GM19025 (cell line): ENCODE results near the gene IMPDH2.

Source experiments
- ATAC-seq: cut with Tn5 transposase; IDR thresholded peaks from one replicate; pipeline ENCODE4 v1.9.1; 2021; ENCODE audit warnings: mild to moderate bottlenecking, low read depth, moderate library complexity; ENCODE audit not compliant: unreplicated experiment

Gene IMPDH2

DNA sequence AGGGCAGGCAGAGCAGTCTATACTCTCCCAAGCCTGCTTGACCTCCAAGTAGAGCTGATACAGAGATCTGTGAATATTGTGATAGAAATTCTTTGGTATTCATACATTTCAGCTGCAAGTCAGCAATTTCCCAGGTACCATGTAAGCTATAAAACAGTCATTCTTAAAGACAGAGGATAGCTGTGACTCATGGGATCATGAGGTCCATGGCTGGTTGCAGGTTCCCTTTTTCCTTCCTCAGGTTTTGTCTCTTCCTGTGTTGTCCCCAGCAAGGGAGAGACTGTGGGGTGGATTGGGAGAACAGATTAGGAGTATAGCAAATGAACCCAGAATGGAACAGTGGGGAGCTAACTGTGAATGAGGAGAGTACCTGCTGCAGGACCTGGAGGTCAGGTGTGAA is 44.5 kb downstream of the IMPDH2 start:
- ATAC-seq: no peak

DNA sequence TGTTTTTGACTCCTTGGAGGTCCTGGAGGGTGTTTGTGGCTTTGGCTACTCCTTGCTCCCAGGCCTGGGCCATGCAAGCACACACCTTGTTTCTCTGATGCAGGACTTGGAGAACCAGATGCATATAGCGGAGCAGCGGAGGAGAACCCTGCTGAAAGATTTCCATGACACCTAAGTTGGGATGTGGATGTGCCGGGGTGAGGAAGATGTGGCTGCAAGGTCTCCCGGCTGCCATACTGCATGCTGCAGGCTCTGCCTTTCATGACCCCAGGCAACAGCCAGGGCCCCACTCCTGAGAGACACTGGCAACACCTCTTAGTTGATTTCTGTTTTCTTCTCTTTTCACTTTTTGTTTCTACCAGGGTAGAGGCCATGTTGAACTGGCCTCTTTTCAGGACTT is 46.1 kb downstream of the IMPDH2 start:
- no peak for ATAC-seq

DNA sequence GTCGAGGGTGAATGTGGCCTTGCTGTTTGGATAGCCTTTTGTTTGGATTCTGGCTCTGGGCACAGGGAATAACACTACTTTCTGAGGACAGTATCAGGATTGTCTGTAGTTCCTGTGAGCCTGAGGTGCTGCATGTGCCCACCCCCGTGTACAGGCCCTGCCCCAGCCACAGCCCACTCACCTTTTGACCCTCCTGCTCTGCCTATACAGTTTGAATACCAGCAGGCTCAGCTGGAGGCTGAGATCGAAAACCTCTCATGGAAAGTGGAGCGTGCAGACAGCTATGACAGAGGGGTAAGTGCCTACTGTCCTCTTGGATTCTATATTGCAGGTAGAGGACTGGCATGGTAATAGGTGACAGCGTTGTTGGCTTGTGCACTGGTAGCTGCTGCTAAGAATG is 46.5 kb downstream of the IMPDH2 start:
- ATAC-seq: no peak

DNA sequence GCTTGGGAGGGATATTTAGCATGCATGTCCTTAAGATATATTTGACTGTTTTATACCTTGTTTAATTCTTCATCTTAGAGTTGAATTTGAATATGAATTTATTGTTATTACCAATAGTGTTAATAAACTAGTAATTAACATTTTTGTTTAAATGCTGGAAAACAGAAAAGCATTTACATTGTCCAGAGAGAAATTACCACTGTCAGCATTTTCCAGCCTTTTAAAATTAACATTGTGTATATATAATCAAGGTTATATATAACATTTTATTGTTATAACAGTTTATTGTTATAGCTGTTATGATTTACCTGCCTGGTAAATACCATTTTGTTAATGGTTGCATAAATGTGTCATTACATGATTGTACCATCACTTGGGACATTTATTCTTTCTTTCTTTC is 47.2 kb downstream of the IMPDH2 start:
- no peak for ATAC-seq

DNA sequence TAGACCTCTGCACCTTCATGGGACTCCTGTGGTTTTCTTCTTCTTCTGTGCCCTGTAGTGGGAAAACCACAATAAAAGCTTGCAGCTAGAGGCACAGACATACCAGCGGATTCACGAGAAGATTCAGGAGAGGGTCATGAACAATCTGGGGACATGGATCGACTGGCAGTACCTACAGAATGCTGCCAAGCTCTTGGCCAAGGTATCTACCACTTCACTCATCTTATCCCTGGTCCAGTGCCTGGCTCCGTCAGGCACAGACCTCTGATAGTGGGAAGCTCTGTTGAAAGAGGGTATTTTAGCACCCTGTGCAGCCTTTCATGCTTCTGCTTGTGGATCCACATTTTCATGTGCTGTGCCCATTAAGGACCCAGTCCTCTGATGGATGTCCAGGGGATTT is 48.9 kb downstream of the IMPDH2 start:
- no peak for ATAC-seq

DNA sequence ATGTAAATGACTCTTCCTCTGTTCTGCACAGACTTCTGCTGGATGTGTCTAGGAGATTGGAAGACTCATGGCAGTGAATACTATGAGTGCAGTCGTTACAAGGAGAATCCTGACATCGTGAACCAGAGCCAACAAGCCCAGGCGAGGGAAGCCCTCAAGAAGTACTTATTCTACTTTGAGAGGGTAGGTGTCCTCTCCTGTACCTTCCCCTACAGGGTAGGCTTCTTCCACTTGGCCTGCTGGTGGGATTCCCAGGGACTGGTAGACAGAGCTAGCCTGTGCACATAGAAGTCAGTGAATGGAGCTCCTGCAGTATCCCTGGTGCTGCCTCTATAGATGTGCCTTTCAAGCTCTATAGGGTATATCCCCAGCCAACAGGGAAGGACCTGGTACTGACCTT is 49.7 kb downstream of the IMPDH2 start:
- no peak for ATAC-seq
